Measurements from ENCODE around the gene DUS3L.

The DUS3L gene

DNA sequence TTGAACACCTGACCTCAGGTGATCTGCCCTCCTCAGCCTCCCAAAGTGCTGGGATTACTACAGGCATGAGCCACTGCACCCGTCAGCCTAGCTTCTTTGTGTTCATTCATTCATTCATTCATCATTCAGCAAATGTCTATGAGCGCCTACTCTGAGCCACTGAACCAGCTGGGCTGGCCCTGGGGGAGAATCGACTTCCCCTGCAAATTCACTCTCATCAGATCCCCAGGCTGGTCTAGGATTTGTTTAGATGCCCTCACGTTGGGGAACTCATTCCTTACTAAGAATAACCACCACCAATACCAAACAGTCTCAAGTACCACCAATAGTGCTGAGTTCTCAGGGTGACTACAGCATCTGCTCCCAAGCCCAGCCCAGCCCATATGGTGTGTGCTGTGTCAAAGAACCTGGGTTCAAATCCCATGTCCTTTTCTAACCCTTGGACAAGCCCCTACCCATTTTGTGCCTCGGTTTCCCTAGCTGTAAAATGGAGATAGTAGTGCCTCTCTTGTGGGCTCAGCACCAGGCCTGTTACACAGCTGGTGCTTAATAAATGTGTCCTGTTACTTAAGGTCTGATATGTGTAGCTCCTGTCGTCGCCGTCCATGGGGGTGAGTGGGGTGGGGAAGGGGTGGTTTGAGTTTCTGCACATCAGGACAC lies 30.7 kb upstream of the DUS3L start:
- DNase-seq (ENCODE audit: low read depth), result no peak

DNA sequence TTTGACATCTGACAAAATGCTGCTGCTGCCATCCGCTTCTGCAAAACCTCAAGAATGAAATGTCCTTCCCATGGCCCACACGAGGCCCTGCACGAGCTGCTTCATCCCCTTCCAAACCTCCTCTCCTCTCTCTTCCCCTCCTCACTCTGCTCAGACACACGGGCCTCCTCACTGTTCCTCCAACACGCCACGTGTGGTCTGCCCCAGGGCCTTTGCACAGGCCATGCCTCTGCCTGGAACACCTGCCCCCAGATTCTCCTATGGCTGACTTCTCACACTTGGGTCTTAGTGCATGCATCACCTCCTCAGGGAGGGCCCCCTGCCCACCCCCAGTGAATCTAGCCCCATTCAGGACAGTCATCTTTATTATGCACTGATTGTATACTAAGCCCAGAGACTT lies 29.8 kb upstream of the DUS3L start:
- DNase-seq (ENCODE audit: low read depth), result no peak

GRCh38 chr19:5818594-5818993 lies 27.6 kb upstream of the DUS3L start:
- no peak for DNase-seq (ENCODE audit: low read depth)

DNA sequence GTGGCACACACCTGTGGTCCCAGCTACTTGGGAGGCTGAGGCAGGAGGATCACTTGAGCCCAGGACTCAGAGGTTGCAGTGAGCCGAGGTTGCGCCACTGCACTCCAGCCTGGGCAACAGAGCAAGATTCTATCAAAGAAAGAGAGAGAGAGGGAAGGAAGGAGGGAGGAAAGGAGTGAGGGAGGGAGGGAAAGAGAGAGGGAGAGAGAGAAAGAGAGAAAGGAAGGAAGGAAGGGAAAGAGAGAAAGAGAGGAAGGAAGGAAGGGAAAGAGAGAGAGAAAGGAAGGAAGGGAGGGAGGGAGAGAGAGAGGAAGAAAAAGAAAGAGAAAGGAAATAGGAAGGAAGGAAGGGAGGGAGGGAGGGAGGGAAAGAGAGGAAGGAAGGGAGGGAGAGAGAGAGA lies 26.3 kb upstream of the DUS3L start:
- no peak for DNase-seq (ENCODE audit: low read depth)

DNA sequence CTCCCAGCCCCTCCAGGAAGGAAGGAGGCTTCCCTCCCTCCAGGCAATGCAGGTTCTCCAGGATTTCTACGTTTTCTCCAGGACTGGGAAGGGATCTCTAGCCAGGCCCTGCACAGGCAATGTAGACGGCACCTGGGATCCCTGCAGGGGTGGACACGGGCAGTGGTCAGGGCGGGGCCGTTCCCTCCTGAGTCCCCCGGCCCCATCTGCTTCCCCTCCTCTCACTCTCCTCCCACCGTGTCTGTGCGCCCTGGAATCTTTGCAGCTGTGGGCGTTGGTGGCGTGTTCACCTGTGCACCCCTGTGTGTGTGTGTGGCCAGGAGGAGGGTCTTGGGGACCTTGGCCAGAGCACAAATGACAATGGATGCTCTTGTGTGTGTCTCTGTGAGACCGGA lies 23.9 kb upstream of the DUS3L start:
- DNase-seq (ENCODE audit: low read depth), result no peak

GRCh38 chr19:5814123-5814851 lies 23.3 kb upstream of the DUS3L start:
- DNase-seq (ENCODE audit: low read depth), result no peak

DNA sequence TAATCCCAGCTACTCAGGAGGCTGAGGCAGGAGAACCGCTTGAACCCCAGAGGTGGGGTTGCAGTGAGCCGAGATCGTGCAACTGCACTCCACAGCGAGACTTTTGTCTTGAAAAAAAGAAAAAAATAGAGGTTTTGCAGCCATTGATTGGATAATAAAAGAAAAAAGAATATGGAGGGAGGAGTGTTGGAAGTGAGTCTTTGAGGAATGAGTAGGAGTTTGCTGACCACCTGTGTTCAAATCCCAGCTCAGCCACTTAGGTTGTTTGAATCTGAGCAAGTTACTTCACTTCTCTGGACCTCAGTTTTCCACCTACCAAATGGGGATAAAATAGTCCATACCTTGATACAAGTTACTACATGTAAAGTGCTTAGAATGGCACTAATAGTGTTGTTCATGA lies 20.2 kb upstream of the DUS3L start:
- DNase-seq (ENCODE audit: low read depth), result no peak

GRCh38 chr19:5809469-5809868 lies 18.5 kb upstream of the DUS3L start:
- DNase-seq (ENCODE audit: low read depth), result no peak

DNA sequence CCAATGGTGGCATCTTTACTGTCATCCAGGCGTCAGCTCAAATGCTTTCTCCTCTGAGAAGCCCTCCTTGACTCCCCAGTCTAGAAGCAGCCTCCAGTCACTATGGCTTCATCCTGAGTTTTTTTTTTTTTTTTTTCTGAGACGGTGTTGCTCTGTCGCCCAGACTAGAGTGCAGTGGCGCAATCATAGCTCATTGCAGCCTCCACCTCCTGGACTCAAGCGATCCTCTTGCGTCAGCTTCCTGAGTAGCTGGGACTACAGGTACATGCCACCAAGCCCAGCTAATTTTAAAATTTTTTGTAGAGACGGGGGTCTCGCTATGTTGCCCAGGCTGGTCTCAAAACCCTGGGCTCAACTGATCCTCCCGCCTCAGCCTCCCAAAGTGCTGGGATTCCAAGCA lies 18.1 kb upstream of the DUS3L start:
- no peak for DNase-seq (ENCODE audit: low read depth)

DNA sequence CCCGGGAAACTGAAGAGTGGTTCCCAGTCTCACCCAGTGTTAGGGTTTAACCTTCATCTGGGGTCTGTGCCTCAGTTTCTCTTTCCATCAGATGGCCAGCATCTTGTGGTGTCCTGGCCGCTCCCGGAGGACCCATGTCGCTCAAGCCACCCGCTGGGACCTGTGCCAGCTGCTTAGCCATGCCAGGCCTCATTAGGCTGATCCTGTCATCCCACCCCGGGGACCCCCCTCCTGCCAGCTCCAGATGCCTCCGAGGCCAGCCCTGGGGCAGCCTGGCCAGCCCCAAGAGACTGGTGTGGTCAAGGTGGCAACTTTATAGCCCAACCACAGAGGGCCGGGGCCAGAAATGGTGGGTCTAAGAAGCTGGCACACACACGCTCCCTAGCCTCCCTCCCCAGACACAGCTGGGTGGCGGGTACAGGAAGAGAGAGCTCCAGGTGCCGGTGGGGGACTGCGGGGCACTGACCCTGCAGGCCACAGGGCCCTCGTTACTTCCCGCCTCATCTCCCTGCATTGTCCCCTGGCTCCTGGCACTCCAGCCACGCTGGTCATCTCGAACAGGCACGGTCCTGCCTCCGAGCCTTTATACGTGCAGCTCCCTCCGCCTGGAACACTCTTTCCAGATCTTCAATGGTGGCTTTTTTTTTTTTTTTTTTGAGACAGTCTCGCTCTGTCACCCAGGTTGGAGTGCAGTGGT lies 17.3 kb upstream of the DUS3L start:
- no peak for DNase-seq (ENCODE audit: low read depth)

GRCh38 chr19:5806905-5807304 lies 15.9 kb upstream of the DUS3L start:
- no peak for DNase-seq (ENCODE audit: low read depth)

GRCh38 chr19:5806133-5806489 lies 15.1 kb upstream of the DUS3L start:
- DNase-seq (ENCODE audit: low read depth), result no peak

GRCh38 chr19:5805462-5806132 lies 14.6 kb upstream of the DUS3L start:
- DNase-seq (ENCODE audit: low read depth), result no peak

GRCh38 chr19:5804516-5805461 lies 13.8 kb upstream of the DUS3L start, which contains the start of gene NRTN:
NRTN (plus strand) TSS chr19:5805067; CDS start chr19:5824166, 19,099 bp downstream.
- DNase-seq (ENCODE audit: low read depth), result no peak

- peak; percentile 79 for DNase-seq (ENCODE audit: low read depth)
Measured at GRCh38 chr19:5803752-5804515, 13.0 kb upstream of the DUS3L start.

DNA sequence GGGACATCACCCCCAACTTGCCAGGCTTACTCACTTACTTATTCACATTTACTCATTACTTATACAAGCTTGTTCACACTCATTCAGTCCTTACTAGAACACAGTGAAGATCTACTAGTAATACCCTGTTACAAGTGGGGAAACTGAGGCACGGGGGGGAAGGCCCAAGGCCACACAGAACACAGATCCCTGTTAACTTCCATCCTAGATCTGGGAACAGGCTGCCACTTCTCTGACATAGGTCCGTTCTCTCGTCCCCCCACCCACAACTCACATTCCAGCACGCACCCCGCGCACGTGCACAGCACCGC lies 12.4 kb upstream of the DUS3L start:
- no peak for DNase-seq (ENCODE audit: low read depth)

DNA sequence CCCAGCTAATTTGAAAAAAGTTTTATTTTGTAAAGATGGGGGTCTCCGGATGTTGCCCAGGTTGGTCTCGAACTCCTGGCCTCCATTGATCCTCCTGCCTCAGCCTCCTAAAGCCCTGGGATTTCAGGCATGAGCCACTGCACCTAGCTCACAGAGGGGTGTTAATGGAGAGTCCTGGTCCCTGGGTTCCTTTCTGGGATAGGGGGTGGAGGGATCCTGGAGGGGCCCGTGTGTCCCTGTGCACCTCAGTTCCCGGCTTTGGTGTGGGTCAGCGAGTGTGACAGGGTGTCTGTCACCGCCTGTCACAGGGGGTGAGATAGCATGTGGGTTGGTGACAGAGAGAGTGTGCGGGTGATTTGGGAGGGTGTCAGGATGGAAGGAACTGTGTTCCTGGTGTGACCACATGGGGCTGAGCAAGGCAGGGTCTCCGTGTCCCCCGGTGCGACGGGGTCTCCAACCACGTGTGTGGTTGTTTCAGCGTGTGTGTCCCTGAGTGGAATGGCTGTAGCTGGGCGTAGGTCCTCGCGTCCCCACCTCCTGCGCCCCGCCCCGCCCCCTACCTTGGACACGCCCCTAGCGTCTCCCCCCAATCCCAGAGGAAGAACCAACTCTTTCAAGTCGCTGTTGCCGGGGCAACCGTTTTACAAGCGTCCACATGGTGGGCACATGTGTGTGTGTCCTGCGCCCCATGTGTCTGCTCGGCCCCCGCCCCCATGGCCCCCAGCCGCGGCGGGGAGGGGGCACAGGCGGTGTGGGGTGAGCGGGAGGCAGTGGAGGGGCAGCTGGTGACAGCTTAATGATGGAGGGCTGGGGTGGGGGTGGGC lies 11.0 kb upstream of the DUS3L start:
- no peak for DNase-seq (ENCODE audit: low read depth)

GRCh38 chr19:5800361-5801270 lies 9.7 kb upstream of the DUS3L start:
- DNase-seq (ENCODE audit: low read depth), result no peak

All from stimulated activated CD8-positive, alpha-beta memory T cell treated with anti-CD3 and anti-CD28 coated beads, Interleukin-12 subunit alpha, Interleukin-12 subunit beta, amount 100 ng/mL, for 4 hours (primary cell).